Esophagus squamous epithelium (tissue), 5 donors: Measurements from ENCODE around the gene TMCC2. TPM values are rescaled to one million over a fixed set of nuclear protein-coding genes. Genes with fewer than 3 reads are reported as not detected.

Source experiments
- DNase-seq: peaks from one replicate; lab custom pipeline; 2025; lab: John Stamatoyannopoulos, UW
- H3K27ac ChIP-seq, 4 donors: fragments of 200-600 bp; sonication (generic); one replicate each; pipeline ENCODE4 v1.5.1; 2016 to 2019; ENCODE audit warnings: mild to moderate bottlenecking in 1 of 4
- H3K27me3 ChIP-seq, 4 donors: fragments of 200-600 bp; sonication (generic); 1 replicate in 3 of 4; 2 replicates in 1 of 4; pipeline versions ENCODE4 v1.5.1 to v1.6.0; 2017 to 2021; ENCODE audit warnings: antibody characterized with exemption in 1 of 4
- H3K36me3 ChIP-seq, 3 donors: fragments of 200-600 bp; sonication (generic); one replicate each; pipeline ENCODE4 v1.5.1; 2016 to 2019
- H3K4me1 ChIP-seq, 3 donors: fragments of 200-600 bp; sonication (generic); one replicate each; pipeline ENCODE4 v1.5.1; 2017 to 2019
- H3K4me3 ChIP-seq, 4 donors: fragments of 200-600 bp; sonication (generic); 1 replicate in 3 of 4; 2 replicates in 1 of 4; pipeline ENCODE4 v1.5.1; 2016 to 2019; ENCODE audit warnings: mild to moderate bottlenecking in 2 of 4, moderate library complexity in 1 of 4
- H3K9me3 ChIP-seq, 3 donors: fragments of 200-600 bp; sonication (generic); one replicate each; pipeline ENCODE4 v1.5.1; 2016 to 2019
- CTCF ChIP-seq, 6 experiments: fragments of 450-650 bp in 4 of 6; fragments of 200-600 bp in 2 of 6; sonication (generic) in 2 of 6; IDR thresholded peaks; one replicate each; pipeline ENCODE4 v1.5.1; 2016 to 2019; ENCODE audit warnings: antibody characterized with exemption in 6 of 6, mild to moderate bottlenecking in 4 of 6, moderate library complexity in 4 of 6
- POLR2A ChIP-seq, 4 donors: fragments of 450-650 bp; IDR thresholded peaks; one replicate each; pipeline ENCODE4 v1.6.1; 2017; ENCODE audit warnings: antibody characterized with exemption in 4 of 4, mild to moderate bottlenecking in 4 of 4, moderate library complexity in 3 of 4
- WGBS, 2 donors: methylation state at CpG; one replicate each; pipeline ENCODE4 v1.1.5; 2018; 5-methylcytosine and 5-hydroxymethylcytosine counted together
- intact Hi-C: fragments of 100-400 bp; cut with DNase I; formaldehyde crosslinking; loops from one replicate; pipeline ENCODE4 v1.15.0; 2022
- total RNA-seq, 4 donors: library from RNA; depleted of rRNA; stranded (reverse); fragments of >200 nt; gene quantifications; one replicate each; pipeline ENCODE4 v1.1.0, GENCODE V29; 2016
- donor health status: DM: yes; HTN: yes; CAD: no.

Gene TMCC2
- total RNA-seq, 4 donors from 2014 or later: 0.76 to 1.9 (median 0.91) TPM

- H3K4me1 ChIP-seq: peaks cover 22 to 59% (median 28%) of the 10 kb centered on the region in 3 donors
- H3K27me3 ChIP-seq: peaks cover 0 to 14% (median 0%) of the 10 kb centered on the region in 4 donors
- no peak for DNase-seq
- WGBS, 2 donors: 95% methylated on average over 2 of the region's 5 CpGs; no CpG with 5 or more reads in 1 of the 2 donors
- intact Hi-C loops: no loop called here
- TF ChIP-seq POLR2A (IDR thresholded peaks at IDR 0.05) (no peak), CTCF (IDR thresholded peaks at IDR 0.05) (no peak)
- no peaks in the 10 kb centered on the region for H3K9me3 ChIP-seq
- no peaks in the 10 kb centered on the region for H3K36me3 ChIP-seq
- H3K4me3 ChIP-seq: peak overlapping the region; percentile 70 to 81 (median 76)
- peak overlapping the region; percentile 86 to 93 (median 92) for H3K27ac ChIP-seq
Measured at GRCh38 chr1:205321959-205322283, 94.2 kb downstream of the TMCC2 start.

Other genes starting within 250 kb of the TMCC2 start
- under 1 TPM in 1 of 4 donors, not detected in 3; 0.19 TPM for gene CNTN2, start 184.7 kb upstream of the TMCC2 start, total RNA-seq
- 1 to 10 TPM; 1.4 to 2.2 (median 1.8) TPM for gene TMEM81, start 143.5 kb upstream of the TMCC2 start, total RNA-seq
- 10 to 100 TPM in 3 of 4 donors, 1 to 10 TPM in 1; 7.0 to 36.7 (median 12.2) TPM for gene RBBP5, start 106.0 kb upstream of the TMCC2 start, total RNA-seq
- gene DSTYK, start 16.2 kb upstream of the TMCC2 start, total RNA-seq: 10 to 100 TPM in 1 of 4 donors, 1 to 10 TPM in 3; 6.5 to 10.9 (median 6.9) TPM
- gene NUAK2, start 93.8 kb downstream of the TMCC2 start, total RNA-seq: 10 to 100 TPM; 15.8 to 32.0 (median 21.4) TPM
- gene KLHDC8A, start 129.0 kb downstream of the TMCC2 start, total RNA-seq: 1 to 10 TPM in 3 of 4 donors, under 1 TPM in 1; 0.97 to 4.4 (median 2.1) TPM
- gene LEMD1, start 194.1 kb downstream of the TMCC2 start, total RNA-seq: 1 to 10 TPM in 3 of 4 donors, not detected in 1; 1.1 to 1.4 (median 1.3) TPM
- gene BLACAT1, start 228.1 kb downstream of the TMCC2 start, total RNA-seq: 1 to 10 TPM in 2 of 4 donors, under 1 TPM in 2; 0.29 to 2.3 (median 0.99) TPM